HEK293T (cell line): ENCODE data around the gene ABCB1.
"Not testable (repeated sequence)": the region's sequence is repeated elsewhere in the genome, so short reads cannot be mapped to it uniquely, and the experiment has no call there.

Experiments
- CTCF ChIA-PET: fragments of 350-600 bp; formaldehyde crosslinking; extraction: SDS; loops from one replicate; lab custom pipeline; 2021; ENCODE audit warnings: antibody characterized with exemption, inconsistent platforms; lab: Yijun Ruan, JAX
- POLR2A ChIA-PET: fragments of 350-600 bp; formaldehyde crosslinking; extraction: SDS; loops from one replicate; lab custom pipeline; 2020; ENCODE audit warnings: antibody characterized with exemption, inconsistent platforms; lab: Yijun Ruan, JAX
- DNase-seq: peaks from one replicate; pipeline ENCODE4 v3.0.0; 2012; ENCODE audit warnings: mixed read lengths; ENCODE audit errors: extremely low spot score
- ARNT ChIP-seq: fragments of 450-650 bp; IDR thresholded peaks from 2 replicates; pipeline ENCODE4 v1.6.1; 2017; ENCODE audit warnings: mild to moderate bottlenecking
- BHLHE40 ChIP-seq: fragments of 450-650 bp; IDR thresholded peaks from 2 replicates; pipeline ENCODE4 v1.6.1; 2016; ENCODE audit warnings: mild to moderate bottlenecking, moderate library complexity, borderline replicate concordance
- CTBP1 ChIP-seq: fragments of 450-650 bp; IDR thresholded peaks from 2 replicates; pipeline ENCODE4 v1.6.1; 2016; ENCODE audit warnings: borderline replicate concordance
- ELF4 ChIP-seq: fragments of 450-650 bp; IDR thresholded peaks from 2 replicates; pipeline ENCODE4 v1.6.1; 2017; ENCODE audit warnings: antibody characterized with exemption
- FOXA1 ChIP-seq: fragments of 450-650 bp; IDR thresholded peaks from 2 replicates; pipeline ENCODE4 v1.6.1; 2016; ENCODE audit warnings: mild to moderate bottlenecking
- FOXK2 ChIP-seq: fragments of 450-650 bp; IDR thresholded peaks from 2 replicates; pipeline ENCODE4 v1.6.1; 2016; ENCODE audit warnings: mild to moderate bottlenecking
- FOXM1 ChIP-seq: fragments of 450-650 bp; IDR thresholded peaks from 2 replicates; pipeline ENCODE4 v1.6.1; 2017; ENCODE audit warnings: mild to moderate bottlenecking, borderline replicate concordance
- HDGF ChIP-seq: fragments of 450-650 bp; IDR thresholded peaks from 2 replicates; pipeline ENCODE4 v1.6.1; 2017; ENCODE audit warnings: antibody characterized with exemption, borderline replicate concordance
- L3MBTL2 ChIP-seq: fragments of 450-650 bp; conservative IDR thresholded peaks from 2 replicates; pipeline ENCODE4 v1.6.1; 2016; ENCODE audit warnings: mild to moderate bottlenecking
- LEF1 ChIP-seq: fragments of 450-650 bp; IDR thresholded peaks from 2 replicates; pipeline ENCODE4 v1.6.1; 2017; ENCODE audit warnings: mild to moderate bottlenecking, borderline replicate concordance
- NFRKB ChIP-seq: fragments of 450-650 bp; IDR thresholded peaks from 2 replicates; pipeline ENCODE4 v1.6.1; 2016; ENCODE audit warnings: mild to moderate bottlenecking, moderate library complexity
- PKNOX1 ChIP-seq: fragments of 450-650 bp; IDR thresholded peaks from 2 replicates; pipeline ENCODE4 v1.6.1; 2016
- SP1 ChIP-seq: fragments of 450-650 bp; IDR thresholded peaks from 2 replicates; pipeline ENCODE4 v1.6.1; 2017
- SUZ12 ChIP-seq: fragments of 450-650 bp; IDR thresholded peaks from 2 replicates; pipeline ENCODE4 v1.6.1; 2016; ENCODE audit warnings: mild to moderate bottlenecking
- TARDBP ChIP-seq: fragments of 450-650 bp; IDR thresholded peaks from 2 replicates; pipeline ENCODE4 v1.6.1; 2016
- ZNF384 ChIP-seq: fragments of 450-650 bp; IDR thresholded peaks from 2 replicates; pipeline ENCODE4 v1.6.1; 2016

The ABCB1 gene

DNA sequence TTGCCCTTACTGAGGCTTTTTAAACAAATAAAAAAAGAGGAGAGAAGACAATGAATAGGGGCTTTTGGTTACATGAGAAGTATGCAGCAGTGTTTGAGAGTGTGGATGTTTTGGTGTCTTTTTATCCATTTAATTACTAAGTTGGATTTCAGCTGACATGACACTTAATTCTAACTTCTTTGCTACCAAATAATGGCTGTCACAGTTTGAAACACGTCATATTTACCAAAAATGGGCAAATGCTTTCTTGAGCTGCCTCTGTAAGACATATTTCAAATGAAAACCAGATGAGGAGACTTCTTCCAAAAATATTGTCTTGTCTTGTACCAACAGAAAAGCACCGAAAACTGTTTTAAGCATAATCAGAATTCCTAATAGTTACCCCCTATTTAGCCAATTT lies 129.2 kb downstream of the ABCB1 start:
- ChIA-PET POLR2A (no interaction called here), CTCF (no interaction called here)
- DNase-seq = no peak
- no peak for TF ChIP-seq BHLHE40

DNA sequence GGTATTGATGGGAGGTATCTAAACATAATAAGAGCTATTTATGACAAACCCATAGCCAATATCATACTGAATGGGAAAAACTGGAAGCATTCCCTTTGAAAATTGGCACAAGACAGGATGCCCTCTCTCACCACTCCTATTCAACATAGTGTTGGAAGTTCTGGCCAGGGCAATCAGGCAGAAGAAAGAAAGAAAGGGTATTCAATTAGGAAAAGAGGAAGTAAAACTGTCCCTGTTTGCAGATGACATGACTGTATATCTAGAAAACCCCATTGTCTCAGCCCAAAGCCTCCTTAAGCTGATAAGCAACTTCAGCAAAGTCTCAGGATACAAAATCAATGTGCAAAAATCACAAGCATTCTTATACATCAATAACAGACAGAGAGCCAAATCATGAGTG lies 131.5 kb downstream of the ABCB1 start:
- DNase-seq, POLR2A ChIA-PET, CTCF ChIA-PET: not testable (repeated sequence)

DNA sequence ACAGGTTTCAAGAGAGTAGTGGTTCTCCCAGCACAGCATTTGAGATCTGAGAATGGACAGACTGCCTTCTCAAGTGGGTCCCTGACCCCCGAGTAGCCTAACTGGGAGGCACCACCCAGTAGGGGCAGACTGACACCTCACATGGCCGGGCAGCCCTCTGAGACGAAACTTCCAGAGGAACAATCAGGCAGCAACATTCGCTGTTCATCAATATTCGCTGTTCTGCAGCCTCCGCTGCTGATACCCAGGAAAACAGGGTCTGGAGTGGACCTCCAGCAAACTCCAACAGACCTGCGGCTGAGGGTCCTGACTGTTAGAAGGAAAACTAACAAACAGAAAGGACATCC lies 135.2 kb downstream of the ABCB1 start:
- DNase-seq, POLR2A ChIA-PET: not testable (repeated sequence)
- CTCF ChIA-PET = interaction anchor here (0.6 kb wide), 1 partner anchor 154 kb away, joined by 3 read pairs; no protein-coding TSS in a partner anchor

DNA sequence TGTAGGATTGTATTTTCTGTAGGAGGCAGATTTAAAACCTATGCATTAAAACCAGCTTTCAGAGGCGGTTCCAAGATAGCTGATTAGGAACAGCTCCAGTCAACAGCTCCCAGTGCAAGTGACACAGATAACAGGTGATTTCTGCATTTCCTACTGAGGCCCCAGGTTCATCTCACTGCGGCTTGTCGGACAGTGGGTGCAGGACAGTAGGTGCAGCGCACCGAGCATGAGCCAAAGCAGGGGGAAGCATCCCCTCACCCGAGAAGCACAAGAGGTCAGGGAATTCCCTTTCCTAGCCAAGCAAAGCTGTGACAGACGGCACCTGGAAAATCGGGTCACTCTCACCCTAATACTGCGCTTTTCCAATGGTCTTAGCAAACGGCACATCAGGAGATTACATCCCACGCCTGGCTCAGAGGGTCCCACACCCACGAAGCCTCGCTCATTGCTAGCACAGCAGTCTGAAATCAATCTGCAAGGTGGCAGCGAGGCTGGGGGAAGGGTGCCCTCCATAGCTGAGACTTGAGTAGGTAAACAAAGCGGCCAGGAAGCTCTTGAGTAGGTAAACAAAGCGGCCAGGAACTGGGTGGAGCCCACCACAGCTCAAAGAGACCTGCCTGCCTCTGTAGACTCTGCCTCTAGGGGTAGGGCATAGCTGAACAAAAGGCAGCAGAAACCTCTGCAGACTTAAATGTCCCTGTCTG lies 135.7 kb downstream of the ABCB1 start:
- CTCF ChIA-PET = interaction anchor here (0.6 kb wide), 3 partner anchors 18 to 323 kb away, joined by 3 read pairs; no protein-coding TSS in a partner anchor
- POLR2A ChIA-PET, DNase-seq: not testable (repeated sequence)

GRCh38 chr7:87463982-87464381 lies 136.7 kb downstream of the ABCB1 start:
- ChIA-PET CTCF (no interaction called here), POLR2A (no interaction called here)
- DNase-seq = no peak
- TF ChIP-seq SP1 (no peak), ELF4 (no peak), PKNOX1 (no peak)

GRCh38 chr7:87460444-87460843 lies 140.2 kb downstream of the ABCB1 start:
- CTCF ChIA-PET, DNase-seq, POLR2A ChIA-PET: not testable (repeated sequence)

DNA sequence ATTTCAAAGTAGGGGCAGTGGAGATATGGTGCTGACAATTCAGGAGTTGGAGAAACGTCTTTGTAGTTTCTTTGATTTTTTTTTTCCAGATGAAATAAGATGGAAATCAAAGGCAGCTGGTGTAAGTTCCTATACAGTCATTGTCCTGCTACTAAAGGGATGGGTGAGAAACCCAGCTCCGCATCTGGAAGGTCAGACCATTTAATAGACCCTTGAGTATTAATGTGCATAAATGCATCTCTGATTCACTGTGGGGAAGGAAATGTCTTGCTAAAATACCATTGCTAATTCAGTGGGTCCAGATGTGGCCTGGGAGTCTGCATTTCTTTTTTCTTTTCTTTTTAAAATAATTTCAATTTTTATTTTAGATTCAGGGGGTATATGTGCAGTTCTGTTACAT lies 140.7 kb downstream of the ABCB1 start:
- DNase-seq = no peak
- TF ChIP-seq ARNT (no peak), SP1 (no peak), HDGF (no peak), ELF4 (no peak), LEF1 (no peak), CTBP1 (no peak), SUZ12 (no peak), FOXA1 (no peak), TARDBP (no peak), FOXM1 (no peak), NFRKB (no peak), ZNF384 (no peak), BHLHE40 (no peak), L3MBTL2 (no peak), FOXK2 (no peak), PKNOX1 (no peak)
- POLR2A ChIA-PET = no interaction called here
- CTCF ChIA-PET = no interaction called here

DNA sequence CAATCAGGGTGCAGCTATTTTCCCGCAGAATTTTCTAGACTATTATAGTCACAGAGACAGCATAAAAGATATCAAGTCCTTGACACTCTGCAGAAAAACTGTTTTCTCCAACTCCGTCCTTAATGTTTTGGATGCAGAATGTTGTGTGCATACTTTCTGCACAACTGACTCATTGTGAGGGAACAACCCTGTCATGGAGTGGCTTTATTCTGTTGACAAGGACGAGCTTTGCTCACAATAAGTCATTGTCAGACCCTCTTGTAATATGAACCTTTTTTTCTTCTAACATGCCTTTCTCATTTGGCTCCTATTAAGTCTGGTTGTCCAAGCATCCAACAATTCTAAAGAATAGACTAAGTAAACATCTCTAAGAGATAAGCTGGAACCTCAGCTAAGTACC lies 142.5 kb downstream of the ABCB1 start:
- no peak for DNase-seq
- no peak for TF ChIP-seq TARDBP
- no peak for TF ChIP-seq HDGF
- TF ChIP-seq BHLHE40 = no peak
- no peak for TF ChIP-seq ELF4
- no peak for TF ChIP-seq FOXK2
- TF ChIP-seq L3MBTL2 = no peak
- no peak for TF ChIP-seq ZNF384
- no peak for TF ChIP-seq LEF1
- TF ChIP-seq NFRKB = no peak
- no peak for TF ChIP-seq FOXA1
- no peak for TF ChIP-seq SP1
- no peak for TF ChIP-seq FOXM1
- no peak for TF ChIP-seq CTBP1
- TF ChIP-seq SUZ12 = no peak
- TF ChIP-seq ARNT = no peak
- no peak for TF ChIP-seq PKNOX1
- POLR2A ChIA-PET = no interaction called here
- CTCF ChIA-PET = no interaction called here
